HAP-1 (cell line): ENCODE results near the gene SLC46A1.

ENCODE experiments used
- DNase-seq, 2 experiments: peaks; one replicate each; pipeline ENCODE4 v3.0.0-alpha.2; 2016 to 2020; ENCODE audit warnings: low spot score in 2 of 2
- H3K27me3 ChIP-seq: fragments of 250-450 bp; sonication (Bioruptor Pico); 2 replicates; pipeline ENCODE4 v1.5.1; 2020; ENCODE audit warnings: low read depth, mild to moderate bottlenecking, moderate library complexity
- H3K36me3 ChIP-seq: fragments of 250-450 bp; sonication (Bioruptor Pico); replicated peaks from 2 replicates; pipeline ENCODE4 v1.5.1; 2020; ENCODE audit warnings: mild to moderate bottlenecking
- H3K4me1 ChIP-seq: fragments of 250-450 bp; sonication (Bioruptor Pico); 2 replicates; pipeline ENCODE4 v1.5.1; 2020; ENCODE audit warnings: mild to moderate bottlenecking
- H3K4me3 ChIP-seq: fragments of 250-450 bp; sonication (Bioruptor Pico); 2 replicates; pipeline ENCODE4 v1.5.1; 2020; ENCODE audit warnings: mild to moderate bottlenecking, moderate library complexity
- H3K9me3 ChIP-seq: fragments of 250-450 bp; sonication (Bioruptor Pico); 2 replicates; pipeline ENCODE4 v1.5.1; 2020; ENCODE audit warnings: mild to moderate bottlenecking, moderate library complexity
- in situ Hi-C: fragments of 300-500 bp; cut with MboI; formaldehyde crosslinking; loops from 3 replicates; pipeline ENCODE4 v1.14.3; 2020; ENCODE audit warnings: low sequenced_read_pairs, inconsistent platforms, mixed read lengths

SLC46A1 gene

GRCh38 chr17:28385406-28385805 is 20.6 kb downstream of the SLC46A1 start:
- in situ Hi-C loops: loop anchor here (25.0 kb wide), 1 partner anchor 598 kb away; no protein-coding TSS in a partner anchor
- no peaks in the 10 kb centered on the region for H3K9me3 ChIP-seq
- H3K4me3 ChIP-seq: no peak overlapping the region
- 0 out of 2 replicates have a peak, but pooled peaks cover 2% of the 10 kb centered on the region for H3K36me3 ChIP-seq
- H3K27me3 ChIP-seq: no peaks in the 10 kb centered on the region
- no peaks in the 10 kb centered on the region for H3K4me1 ChIP-seq
- DNase-seq: no peak

DNA sequence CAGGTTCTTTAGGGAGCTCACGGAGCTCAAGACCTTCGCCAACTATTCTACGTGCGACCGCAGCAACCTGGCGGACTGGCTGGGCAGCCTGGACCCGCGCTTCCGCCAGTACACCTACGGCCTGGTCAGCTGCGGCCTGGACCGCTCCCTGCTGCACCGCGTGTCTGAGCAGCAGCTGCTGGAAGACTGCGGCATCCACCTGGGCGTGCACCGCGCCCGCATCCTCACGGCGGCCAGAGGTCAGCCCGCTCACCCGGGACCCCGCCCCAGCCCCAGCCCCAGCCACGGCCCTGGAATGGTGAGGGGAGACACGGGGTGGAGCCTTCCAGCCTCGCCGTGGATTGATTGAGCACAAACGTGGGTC is 21.0 kb downstream of the SLC46A1 start:
- Histone ChIP-seq H3K9me3 (no peaks in the 10 kb centered on the region), H3K27me3 (no peaks in the 10 kb centered on the region), H3K4me1 (no peaks in the 10 kb centered on the region), H3K4me3 (no peak overlapping the region), H3K36me3 (0 out of 2 replicates have a peak, but pooled peaks cover 2% of the 10 kb centered on the region)
- in situ Hi-C loops: loop anchor here (25.0 kb wide), 1 partner anchor 598 kb away; no protein-coding TSS in a partner anchor
- DNase-seq: no peak

- DNase-seq: no peak
- 0 out of 2 replicates have a peak, but pooled peaks cover 2% of the 10 kb centered on the region for H3K36me3 ChIP-seq
- H3K9me3 ChIP-seq: no peaks in the 10 kb centered on the region
- no peaks in the 10 kb centered on the region for H3K27me3 ChIP-seq
- H3K4me1 ChIP-seq: no peaks in the 10 kb centered on the region
- H3K4me3 ChIP-seq: no peak overlapping the region
- in situ Hi-C loops: loop anchor here (25.0 kb wide), 1 partner anchor 597 kb away; no protein-coding TSS in a partner anchor
Observed at GRCh38 chr17:28384281-28385036, 21.6 kb downstream of the SLC46A1 start.

DNA sequence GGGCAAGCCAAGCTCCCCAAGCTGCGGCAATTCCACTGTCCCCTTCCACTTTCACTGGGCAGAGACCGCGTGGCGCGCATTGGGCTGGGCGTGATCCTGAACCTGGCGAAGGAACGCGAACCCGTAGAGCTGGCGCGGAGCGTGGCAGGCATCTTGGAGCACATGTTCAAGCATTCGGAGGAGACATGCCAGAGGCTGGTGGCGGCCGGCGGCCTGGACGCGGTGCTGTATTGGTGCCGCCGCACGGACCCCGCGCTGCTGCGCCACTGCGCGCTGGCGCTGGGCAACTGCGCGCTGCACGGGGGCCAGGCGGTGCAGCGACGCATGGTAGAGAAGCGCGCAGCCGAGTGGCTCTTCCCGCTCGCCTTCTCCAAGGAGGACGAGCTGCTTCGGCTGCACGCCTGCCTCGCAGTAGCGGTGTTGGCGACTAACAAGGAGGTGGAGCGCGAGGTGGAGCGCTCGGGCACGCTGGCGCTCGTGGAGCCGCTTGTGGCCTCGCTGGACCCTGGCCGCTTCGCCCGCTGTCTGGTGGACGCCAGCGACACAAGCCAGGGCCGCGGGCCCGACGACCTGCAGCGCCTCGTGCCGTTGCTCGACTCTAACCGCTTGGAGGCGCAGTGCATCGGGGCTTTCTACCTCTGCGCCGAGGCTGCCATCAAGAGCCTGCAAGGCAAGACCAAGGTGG is 24.7 kb downstream of the SLC46A1 start:
- Histone ChIP-seq H3K4me1 (no peaks in the 10 kb centered on the region), H3K27me3 (no peaks in the 10 kb centered on the region), H3K36me3 (no peaks in the 10 kb centered on the region), H3K9me3 (no peaks in the 10 kb centered on the region), H3K4me3 (no peak overlapping the region)
- in situ Hi-C loops: loop anchor here (25.0 kb wide), 1 partner anchor 594 kb away; no protein-coding TSS in a partner anchor
- no peak for DNase-seq

DNA sequence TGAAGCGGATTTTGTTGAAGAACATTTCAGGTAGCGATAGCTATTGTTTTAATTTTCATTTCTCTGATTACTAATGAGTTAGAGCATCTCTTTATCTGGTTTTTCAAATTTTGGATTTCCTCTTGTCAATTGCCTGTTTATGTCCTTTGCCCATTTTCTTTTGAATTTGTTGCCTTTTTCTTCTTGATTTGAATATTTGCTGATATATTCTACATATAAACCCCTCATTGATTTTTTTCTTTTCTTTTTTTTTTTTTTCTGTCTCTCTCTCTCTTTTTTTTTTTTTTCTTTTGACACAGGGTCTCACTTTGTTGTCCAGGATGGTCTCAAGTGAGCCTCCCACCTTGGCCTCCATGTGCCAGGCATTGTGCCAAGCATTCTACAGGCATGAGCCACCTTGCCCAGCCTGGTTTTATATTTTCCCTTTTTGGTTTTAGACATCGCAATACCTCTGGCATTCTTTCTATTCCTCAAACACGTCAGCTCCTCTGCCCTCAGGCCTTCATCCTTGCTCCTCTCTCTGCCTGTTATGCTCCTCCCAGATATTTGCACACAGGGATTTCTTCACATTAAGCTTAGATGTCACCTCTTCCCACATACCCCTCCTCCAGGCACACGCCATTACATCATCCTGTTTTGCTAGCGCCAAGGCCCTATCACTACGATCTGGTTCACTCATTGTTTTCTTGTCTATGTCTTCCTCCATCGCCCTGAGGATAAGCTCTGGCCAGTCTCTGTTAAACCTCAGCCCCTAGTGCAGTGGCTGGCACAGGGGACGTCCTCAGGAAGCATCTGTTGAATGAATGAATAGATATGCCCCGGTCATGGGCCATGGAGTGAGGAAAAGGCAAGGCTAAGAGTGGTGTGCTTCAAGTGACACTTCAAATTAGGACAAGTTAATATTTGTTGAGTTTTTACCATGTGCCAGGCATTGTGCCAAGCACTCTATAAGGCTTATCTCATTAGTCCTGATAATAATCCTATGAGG is 25.9 kb downstream of the SLC46A1 start:
- in situ Hi-C loops: loop anchor here (25.0 kb wide), 1 partner anchor 593 kb away; no protein-coding TSS in a partner anchor
- Histone ChIP-seq H3K9me3 (no peaks in the 10 kb centered on the region), H3K4me1 (no peaks in the 10 kb centered on the region), H3K27me3 (no peaks in the 10 kb centered on the region), H3K36me3 (no peaks in the 10 kb centered on the region), H3K4me3 (no peak overlapping the region)
- no peak for DNase-seq

DNA sequence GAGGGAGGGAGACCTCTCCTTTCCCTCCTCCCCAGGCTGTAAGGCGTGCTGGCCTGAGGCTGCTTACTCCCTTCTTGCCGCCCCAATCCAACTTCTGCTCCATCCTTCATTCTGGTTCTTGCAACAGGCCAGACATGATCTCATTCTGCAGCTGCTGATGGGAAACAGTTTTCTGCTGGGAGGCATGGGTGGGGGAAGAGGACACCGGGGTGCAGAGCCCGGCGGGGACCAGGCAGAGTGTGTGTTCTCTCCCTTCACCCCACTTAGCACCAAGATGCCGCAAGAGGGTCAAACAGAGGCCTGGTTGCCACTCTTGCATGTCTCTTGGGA is 33.1 kb downstream of the SLC46A1 start:
- Histone ChIP-seq H3K4me1 (no peaks in the 10 kb centered on the region; the same call in 1 of the 2 replicates), H3K4me3 (peak overlapping the region; percentile 45; the same call in 1 of the 2 replicates), H3K27me3 (no peaks in the 10 kb centered on the region), H3K9me3 (no peaks in the 10 kb centered on the region), H3K36me3 (no peaks in the 10 kb centered on the region)
- in situ Hi-C loops: no loop called here
- DNase-seq: no peak

DNA sequence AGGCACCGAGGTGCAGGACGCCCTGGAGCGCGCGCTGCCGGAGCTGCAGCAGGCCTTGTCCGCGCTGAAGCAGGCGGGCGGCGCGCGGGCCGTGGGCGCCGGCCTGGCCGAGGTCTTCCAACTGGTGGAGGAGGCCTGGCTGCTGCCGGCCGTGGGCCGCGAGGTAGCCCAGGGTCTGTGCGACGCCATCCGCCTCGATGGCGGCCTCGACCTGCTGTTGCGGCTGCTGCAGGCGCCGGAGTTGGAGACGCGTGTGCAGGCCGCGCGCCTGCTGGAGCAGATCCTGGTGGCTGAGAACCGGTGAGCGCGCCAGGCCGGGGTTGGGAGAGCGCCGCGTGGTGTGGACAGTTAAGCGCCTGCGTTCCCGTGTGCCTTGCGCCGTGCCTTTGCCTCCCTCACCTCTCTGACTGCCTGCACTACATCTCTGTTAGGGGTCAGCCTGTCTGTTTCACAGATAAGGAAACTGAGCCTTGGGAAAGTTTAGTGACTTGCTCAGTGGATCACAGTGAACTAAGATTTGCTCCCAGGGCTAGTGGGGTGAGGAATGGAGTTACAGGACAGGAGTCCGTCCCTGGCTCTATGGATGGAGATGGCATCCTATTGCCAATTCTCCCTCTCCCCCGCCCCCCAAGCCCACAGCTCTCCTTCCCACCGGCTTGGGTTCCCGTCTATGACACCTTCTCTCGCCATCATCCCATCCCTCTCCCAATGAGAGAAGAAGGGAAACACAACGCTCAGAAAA is 33.6 kb downstream of the SLC46A1 start:
- no peaks in the 10 kb centered on the region for H3K27me3 ChIP-seq
- peak overlapping the region; percentile 45 for H3K4me3 ChIP-seq
- no peak for DNase-seq
- no peaks in the 10 kb centered on the region for H3K9me3 ChIP-seq
- in situ Hi-C loops: no loop called here
- no peaks in the 10 kb centered on the region; the same call in 1 of the 2 replicates for H3K4me1 ChIP-seq
- no peaks in the 10 kb centered on the region for H3K36me3 ChIP-seq

DNA sequence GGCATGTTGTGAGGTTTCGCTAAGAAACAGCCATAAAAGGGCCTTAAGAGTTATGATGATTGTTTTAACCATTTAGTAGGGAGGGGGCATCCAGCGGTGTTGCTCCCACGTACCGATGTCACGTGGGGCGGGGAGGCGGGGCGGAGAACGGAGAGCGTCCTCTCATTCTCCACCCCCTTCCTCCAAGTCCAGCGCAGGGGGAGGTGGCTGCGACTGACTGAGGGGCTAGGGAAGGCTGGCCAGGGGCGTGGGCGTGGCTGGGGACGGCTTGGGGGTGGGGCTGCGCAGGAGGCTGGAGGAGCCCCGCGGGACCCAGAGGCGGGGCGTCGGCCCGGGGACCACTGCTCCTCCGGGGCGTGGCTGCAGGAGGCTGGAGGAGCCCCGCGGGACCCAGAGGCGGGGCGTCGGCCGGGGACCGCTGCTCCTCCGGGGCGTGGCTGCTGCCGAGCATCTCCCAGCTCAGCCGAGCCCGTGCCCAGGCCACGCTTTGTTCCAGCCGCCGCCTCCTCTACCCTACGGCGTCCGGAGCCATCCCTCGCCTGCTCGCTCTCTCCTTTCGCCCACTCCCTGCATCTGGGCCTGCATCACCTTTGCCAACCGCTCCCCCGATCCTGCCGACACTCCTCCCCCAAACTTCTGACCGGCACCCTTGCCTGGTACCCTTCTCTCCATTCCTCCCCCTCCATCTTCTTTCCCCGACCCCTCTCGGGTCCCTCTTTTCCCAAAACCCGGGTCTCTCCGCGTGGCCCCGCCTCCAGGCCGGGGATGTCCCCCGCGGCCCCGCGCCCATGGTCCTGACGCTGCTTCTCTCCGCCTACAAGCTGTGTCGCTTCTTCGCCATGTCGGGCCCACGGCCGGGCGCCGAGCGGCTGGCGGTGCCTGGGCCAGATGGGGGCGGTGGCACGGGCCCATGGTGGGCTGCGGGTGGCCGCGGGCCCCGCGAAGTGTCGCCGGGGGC is 34.5 kb downstream of the SLC46A1 start, which contains the start of gene SARM1:
Gene SARM1, plus strand, starts transcription at position 450 of the 958 bp plus-strand sequence. Its CDS starts 339 bp downstream, at position 789.
- Histone ChIP-seq H3K27me3 (no peaks in the 10 kb centered on the region), H3K4me3 (peak within 1 kb of the TSS; percentile 45), H3K4me1 (no peaks in the 10 kb centered on the region; the same call in 1 of the 2 replicates), H3K36me3 (no peaks in the 10 kb centered on the region), H3K9me3 (no peaks in the 10 kb centered on the region)
- in situ Hi-C loops: no loop called here
- peak; percentile 88 to 99 for DNase-seq

- no peaks in the 10 kb centered on the region; the same call in 1 of the 2 replicates for H3K4me1 ChIP-seq
- H3K27me3 ChIP-seq: no peaks in the 10 kb centered on the region
- in situ Hi-C loops: no loop called here
- no peaks in the 10 kb centered on the region for H3K9me3 ChIP-seq
- H3K4me3 ChIP-seq: peak overlapping the region; percentile 45
- no peaks in the 10 kb centered on the region for H3K36me3 ChIP-seq
- DNase-seq: no peak
Observed at GRCh38 chr17:28370744-28371103, 35.3 kb downstream of the SLC46A1 start.

DNA sequence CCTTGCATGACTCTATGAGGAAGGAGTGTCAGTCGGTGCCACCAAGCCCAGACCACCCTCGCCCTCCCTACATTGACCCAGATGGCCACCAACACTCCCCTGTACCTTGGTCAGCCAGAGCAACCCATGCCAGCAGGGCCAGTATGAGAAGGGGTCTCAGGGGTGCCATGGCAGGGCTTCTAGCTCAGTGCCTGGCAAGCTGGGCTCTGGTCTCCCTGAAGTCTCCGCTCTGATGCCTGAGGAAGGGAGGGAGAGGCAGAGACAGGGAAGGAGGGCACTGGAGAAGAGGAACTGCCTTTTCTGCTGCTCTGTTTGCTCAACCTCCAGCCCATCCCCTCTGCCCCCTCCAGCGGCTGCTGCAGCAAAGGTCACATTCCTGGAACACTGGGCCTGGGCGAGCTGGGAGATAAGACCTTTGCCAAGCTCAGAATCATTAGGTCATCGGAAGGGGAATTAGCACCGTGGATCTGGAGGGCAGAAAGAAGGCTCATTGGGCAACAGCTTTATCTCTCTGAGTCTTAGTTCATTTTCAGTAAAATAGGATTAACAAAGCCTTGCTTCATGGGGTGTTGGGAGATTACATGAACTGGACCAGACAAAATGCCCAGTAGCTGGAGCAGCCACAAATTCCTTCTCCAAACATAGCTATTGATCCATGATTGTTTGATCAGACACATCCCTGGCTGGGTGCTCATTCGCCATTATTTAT is 35.8 kb downstream of the SLC46A1 start, which contains the start of gene VTN:
Gene VTN, minus strand, starts transcription at position 273 of the 709 bp plus-strand sequence. Its CDS starts 104 bp downstream, at position 169.
- H3K4me3 ChIP-seq: peak within 1 kb of the TSS; percentile 45
- in situ Hi-C loops: no loop called here
- peak in 1 of 2 experiments; percentile 33 for DNase-seq
- H3K27me3 ChIP-seq: no peaks in the 10 kb centered on the region
- no peaks in the 10 kb centered on the region for H3K36me3 ChIP-seq
- H3K9me3 ChIP-seq: no peaks in the 10 kb centered on the region
- H3K4me1 ChIP-seq: no peaks in the 10 kb centered on the region; the same call in 1 of the 2 replicates

GRCh38 chr17:28369684-28370034 is 36.4 kb downstream of the SLC46A1 start:
- H3K4me1 ChIP-seq: no peaks in the 10 kb centered on the region; the same call in 1 of the 2 replicates
- no peak overlapping the region for H3K4me3 ChIP-seq
- no peaks in the 10 kb centered on the region for H3K9me3 ChIP-seq
- H3K27me3 ChIP-seq: no peaks in the 10 kb centered on the region
- H3K36me3 ChIP-seq: no peaks in the 10 kb centered on the region
- in situ Hi-C loops: no loop called here
- no peak for DNase-seq
